GM18507 (cell line): ENCODE measurements around the gene CCM2L.

Experiments used
- DNase-seq: peaks from one replicate; pipeline ENCODE4 v3.0.0; 2011; ENCODE audit warnings: low read depth; ENCODE audit not compliant: insufficient read length; ENCODE audit errors: extremely low spot score
- FAIRE-seq: peaks from 2 replicates; lab custom pipeline; 2011; peaks lifted over from hg19 to GRCh38; lab: Jason Lieb, UNC

The CCM2L gene

DNA sequence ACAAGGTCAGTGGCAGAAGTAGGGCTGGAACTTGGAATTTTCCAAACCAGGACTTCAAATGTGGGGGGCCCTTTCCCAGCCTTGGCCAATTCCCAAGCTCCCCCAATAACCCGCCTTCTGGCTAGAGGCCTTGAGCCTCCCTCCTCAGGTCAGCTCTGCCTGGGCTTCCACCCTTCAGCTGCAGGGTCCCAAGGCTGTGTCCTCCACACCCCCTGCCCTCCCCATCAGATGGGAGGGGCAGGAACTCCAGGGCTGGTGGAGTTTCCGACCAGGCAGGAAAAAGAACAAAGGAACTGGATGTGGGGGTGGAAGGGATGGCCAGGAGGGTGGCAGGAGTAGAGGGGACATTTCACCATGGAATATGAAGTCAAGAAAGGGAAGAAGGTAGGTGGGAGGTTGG lies at the start of gene CCM2L:
Gene CCM2L, plus strand, starts transcription at position 338 of the 400 bp plus-strand sequence. Its CDS starts 17 bp downstream, at position 355.
- DNase-seq, result no peak
- FAIRE-seq, result no peak

DNA sequence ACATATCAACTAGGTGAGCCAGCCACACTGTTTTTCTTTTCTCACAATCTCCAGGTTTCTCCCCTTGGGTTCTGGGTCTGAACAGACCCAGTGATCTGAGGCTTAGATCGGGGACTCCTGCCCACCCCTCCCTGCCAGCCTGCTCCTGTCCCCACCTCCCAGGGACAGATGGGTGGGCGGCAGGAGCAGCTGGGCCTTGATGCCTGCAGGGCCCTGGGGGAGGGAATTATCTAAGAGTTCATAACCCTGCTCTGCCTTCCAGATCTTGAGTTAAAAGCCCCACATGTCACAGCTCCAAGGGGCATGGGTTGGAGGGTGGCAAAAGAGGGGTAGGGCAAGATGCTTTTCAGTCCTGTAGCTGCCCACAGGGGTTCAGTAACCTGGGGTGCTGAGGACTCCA lies 47.5 kb upstream of the CCM2L start:
- FAIRE-seq (no peak), DNase-seq (no peak)

DNA sequence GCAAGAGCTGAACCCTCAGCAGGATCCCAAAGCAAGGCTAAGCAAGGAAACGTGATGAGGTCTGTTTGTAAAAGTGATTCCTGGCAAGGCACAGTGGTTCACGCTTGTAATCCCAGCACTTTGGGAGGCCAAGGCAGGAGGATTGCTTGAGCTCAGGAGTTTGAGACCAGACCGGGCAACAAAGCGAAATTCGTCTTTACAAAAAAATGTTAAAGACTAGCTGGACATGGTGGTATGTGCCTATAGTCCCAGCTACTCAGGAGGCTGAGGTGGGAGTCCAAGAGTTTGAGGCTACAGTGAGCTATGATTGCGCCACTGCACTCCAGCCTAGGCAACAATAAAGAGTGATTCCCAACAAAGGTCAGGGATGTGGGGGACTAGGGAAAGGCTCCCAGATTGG lies 46.3 kb upstream of the CCM2L start:
- FAIRE-seq (no peak), DNase-seq (no peak)

DNA sequence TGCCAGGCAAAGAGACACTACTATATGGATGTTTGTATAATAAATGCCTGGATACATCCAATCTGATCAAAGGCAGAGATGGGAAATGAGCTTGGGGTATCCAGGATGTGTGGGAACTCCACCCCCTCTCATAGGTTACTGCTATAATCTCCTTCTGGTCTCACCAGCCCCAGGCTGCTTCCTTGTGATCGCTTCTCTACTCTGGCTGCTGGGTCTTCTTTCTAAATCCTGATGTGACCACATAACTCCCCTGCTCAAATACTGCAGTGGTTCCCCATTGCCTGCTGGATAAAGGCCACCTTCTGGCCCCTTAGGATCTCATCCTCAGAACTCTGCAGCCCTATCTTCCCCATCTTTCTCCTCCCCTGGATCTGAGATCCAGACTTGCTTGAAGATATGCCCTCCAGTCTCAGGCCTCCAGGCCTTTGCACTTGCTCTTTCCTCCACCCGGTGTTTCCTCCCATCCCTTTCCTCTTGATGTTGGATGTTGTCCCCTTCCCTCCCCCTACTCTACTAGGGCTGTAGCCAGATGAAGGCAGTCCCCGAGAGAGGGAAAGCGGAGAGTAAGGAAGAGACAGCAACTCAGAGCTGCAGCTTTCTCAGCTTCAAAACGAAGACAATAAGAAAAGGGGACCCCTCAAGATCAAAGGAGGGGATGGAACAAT lies 43.1 kb upstream of the CCM2L start:
- FAIRE-seq, result no peak

DNA sequence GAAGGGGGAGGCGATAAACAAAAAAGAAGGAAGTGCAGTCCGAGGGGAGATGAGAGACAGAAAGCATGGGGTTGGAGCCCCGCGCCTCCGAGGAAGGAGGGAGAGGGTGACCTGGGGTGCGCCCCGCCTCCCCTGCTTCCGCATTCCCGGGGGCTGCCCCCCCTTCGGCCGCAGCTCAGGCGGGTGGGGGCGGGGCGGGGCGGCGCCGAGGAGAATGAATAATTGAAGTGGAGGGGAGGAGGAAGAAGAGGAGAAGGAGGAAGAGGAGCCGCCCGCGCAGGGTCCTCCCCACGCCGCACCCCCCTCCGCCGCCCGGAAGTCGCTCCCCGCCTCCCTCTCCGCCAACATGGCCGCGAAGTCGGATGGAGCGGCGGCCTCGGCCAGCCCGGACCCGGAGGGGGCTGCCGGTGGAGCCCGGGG lies 42.4 kb upstream of the CCM2L start, which contains the start of gene XKR7:
Gene XKR7, plus strand, starts transcription at position 322 of the 420 bp plus-strand sequence. Its CDS starts 25 bp downstream, at position 347.
- no peak for FAIRE-seq
- DNase-seq, result no peak

More for the DNA sequence above, 43.1 kb upstream of the CCM2L start:
- DNase-seq, result no peak

DNA sequence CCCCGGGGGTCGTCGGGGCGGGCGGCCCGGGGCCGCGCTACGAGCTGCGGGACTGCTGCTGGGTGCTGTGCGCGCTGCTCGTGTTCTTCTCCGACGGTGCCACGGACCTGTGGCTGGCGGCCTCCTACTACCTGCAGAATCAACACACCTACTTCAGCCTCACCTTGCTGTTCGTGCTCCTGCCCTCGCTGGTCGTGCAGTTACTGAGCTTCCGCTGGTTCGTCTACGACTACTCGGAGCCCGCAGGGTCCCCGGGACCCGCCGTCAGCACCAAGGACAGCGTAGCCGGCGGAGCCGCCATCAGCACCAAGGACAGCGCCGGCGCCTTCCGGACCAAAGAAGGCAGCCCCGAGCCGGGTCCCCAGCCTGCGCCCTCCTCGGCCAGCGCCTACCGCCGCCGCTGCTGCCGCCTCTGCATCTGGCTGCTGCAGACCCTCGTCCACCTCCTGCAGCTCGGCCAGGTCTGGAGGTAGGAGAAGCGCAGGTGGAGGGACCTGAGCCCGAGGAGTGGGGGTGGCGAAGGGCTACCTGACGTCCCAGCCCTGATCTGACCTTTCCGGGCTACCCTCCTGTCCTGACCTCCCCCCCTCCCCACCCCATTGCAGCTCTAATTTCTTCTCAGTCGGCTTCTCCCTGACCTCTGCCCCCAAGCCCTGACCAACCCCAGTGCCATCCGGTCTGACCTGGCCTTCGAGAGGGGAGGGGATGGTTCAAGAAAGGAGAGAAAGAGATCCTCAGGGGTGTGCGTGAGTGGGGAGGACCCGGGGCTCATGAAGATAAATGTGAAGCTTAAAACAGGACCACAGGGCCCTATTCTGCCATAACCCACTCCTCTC lies 41.7 kb upstream of the CCM2L start:
- DNase-seq, result peak; percentile 79
- no peak for FAIRE-seq

DNA sequence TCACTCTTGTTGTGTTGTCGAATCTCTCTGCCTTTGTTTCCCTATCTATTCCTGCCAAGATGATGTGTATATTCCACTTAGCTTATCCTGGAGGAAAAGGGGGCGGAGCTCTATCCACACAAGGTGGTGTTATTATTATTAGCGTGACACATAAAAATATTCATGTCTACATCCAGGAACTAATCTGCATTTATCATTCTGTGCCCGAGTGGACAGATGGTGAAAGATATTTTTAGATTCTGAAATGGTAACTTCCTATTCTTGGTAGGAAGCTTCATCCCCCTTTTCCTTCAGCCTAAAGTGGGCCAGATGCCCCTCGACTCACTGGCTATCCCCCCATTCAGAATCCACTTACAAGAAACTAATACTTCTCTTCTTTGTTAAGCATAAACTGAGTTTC lies 40.2 kb upstream of the CCM2L start:
- DNase-seq, result no peak
- FAIRE-seq, result no peak

DNA sequence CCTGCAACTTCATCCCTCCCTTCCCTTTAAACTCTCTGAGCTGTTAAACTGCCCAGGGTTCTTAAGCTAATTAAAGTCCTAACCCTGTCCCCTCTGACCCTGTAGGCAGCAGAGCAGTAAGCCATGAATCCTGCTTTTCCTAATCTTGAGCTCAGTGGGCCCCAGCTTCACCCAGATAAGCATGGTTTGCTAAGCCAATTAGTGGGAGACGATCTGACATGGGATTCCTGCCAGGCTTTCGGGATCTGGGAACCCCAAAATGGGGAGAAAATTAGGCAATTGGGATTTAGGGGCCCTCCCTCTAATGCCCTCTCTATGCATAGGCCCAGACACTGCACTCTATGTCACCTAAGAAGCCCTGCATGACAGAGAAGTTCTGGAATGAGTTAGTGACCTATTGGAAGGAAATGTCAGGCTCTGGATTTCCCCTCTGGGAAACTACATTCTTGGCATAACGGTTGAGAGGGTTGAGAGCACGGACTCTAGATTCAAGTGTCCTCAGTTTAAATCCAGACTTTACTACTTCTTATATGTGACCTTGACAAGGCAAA lies 37.7 kb upstream of the CCM2L start:
- DNase-seq (no peak), FAIRE-seq (no peak)

DNA sequence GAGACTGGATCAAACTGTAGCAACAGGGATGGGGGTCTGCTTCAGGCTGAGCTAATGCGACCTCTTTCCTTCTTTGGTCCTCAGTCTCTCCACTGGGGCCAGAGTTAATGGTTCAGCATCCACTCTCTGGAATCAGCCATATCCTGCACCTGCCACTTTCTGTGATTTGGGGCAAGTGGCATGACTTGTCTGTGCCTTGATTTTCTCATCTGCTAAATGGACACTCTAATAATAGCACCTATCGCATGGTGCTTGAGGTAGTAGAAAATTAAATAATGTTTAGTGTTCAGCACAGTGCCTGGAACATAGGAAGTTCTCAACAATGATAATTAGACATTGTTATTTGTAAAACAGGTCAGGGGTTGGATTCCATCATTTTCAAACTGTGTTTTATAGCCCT lies 35.9 kb upstream of the CCM2L start:
- DNase-seq (no peak), FAIRE-seq (no peak)

DNA sequence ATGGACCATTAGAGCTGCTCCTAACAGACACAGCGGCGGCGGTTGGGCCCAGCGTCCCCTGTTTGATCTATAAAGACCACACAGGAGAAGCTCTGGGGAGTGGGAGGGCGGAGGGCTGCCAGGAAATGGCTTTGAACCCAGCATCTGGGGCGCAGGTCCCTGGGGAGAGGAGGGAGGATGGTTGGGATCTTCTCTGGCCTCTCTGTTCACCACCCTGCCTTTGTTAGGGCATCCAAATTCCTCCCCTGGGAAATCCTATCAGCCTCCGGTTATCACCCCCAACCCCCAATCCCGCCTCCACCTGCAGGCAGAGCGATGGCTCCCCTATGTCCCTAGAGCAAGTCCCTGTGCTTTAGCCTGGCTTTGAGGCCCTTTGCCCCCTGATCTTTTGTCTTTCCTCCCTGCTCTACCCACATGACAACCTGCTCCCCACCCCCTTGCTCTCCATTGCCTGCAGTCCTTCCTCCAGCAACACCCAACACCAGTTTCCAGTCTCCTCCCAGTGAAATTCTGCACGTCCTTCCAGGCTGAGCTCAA lies 35.2 kb upstream of the CCM2L start:
- DNase-seq (no peak), FAIRE-seq (no peak)

DNA sequence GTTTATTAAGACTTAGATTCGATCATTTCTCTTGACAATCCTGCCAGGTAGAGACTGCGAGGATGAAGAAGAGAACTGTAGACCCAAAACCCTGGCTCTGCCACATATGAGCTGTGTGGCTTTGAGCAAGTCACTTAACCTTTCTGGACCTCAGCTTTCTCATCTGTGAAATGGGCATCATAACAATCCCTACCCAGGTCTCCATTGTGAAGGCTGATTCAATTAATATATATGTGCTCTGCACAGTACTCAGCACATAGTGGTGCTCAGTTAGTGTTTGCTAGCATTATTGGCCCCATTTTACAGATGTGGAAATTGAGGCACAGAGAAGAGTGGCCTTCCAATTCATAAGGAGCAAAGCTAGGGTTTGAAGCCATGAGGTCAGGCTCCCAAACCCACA lies 34.4 kb upstream of the CCM2L start:
- DNase-seq (no peak), FAIRE-seq (no peak)

DNA sequence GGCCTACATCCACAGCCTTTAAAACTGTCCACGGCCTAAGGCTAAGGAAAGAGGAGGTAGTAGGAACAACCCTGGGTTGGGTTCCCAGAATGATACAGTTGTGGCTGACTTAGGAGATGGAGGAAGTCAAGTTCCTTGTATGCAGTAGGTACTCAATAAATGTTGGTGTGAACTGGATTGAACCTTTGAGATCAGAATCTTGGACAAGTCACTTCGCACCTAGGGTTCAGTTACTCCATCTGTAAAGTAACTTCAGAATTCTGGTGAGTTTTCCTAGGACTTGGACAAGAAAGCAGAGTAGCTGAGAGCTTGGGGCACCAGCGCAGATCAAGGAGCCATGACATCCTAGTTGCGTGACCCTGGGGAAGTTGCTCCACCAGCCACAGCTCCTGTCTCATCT lies 33.2 kb upstream of the CCM2L start:
- FAIRE-seq (no peak), DNase-seq (no peak)

DNA sequence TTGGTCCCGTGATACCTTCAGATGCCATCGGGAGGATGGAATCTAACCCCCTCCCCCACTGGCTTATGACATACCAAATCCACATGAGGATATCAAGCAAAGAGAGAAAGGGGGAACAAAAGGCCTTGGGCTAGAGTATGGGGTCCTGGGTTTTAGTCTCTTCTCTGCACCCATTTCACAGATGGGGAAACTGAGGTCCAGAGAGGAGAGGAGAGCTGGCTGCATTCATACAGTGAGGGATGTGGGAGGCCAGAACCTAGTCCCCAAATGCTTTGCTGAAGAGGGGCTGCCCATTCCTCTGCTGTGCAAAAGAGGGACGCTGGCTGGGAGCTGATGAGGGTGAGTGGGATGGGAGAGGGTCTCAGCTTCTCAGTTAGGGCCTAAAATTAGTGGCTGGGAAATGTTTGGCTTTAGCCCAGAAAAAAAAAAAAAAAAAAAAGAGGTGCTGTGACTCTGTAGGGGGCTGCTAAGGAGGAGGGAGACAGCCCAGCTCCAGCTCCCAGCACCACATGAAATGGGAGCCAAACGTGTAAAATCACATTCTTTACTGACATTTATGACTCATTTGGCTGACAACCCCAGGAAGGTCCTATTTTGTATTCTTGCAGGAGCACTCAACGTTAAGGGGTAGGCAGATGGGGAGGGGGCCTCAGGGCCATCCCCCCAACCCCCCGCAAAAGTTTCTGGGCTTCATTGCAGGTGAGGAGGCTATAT lies 30.4 kb upstream of the CCM2L start:
- FAIRE-seq, result no peak

DNA sequence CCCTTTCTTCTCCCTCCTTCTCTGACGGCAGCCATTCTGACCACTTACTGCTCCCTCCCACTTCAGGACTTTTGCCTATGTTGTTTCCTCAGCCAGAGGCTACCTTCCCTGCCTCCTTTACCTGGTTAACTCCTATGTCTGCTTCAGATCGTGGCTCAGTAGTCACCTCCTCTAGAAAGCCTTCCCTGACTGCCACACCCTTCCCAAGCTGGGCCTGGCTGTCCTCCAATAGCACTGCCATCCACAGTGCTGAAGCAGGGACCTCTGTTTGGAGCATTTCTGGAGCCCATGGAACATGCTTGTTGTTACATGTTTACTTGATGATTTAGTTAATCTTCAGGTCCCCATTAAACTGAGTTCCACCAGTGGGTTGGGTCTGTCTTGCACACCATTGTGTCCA lies 28.5 kb upstream of the CCM2L start:
- FAIRE-seq (no peak), DNase-seq (no peak)

More for the DNA sequence above, 30.4 kb upstream of the CCM2L start:
- no peak for DNase-seq

DNA sequence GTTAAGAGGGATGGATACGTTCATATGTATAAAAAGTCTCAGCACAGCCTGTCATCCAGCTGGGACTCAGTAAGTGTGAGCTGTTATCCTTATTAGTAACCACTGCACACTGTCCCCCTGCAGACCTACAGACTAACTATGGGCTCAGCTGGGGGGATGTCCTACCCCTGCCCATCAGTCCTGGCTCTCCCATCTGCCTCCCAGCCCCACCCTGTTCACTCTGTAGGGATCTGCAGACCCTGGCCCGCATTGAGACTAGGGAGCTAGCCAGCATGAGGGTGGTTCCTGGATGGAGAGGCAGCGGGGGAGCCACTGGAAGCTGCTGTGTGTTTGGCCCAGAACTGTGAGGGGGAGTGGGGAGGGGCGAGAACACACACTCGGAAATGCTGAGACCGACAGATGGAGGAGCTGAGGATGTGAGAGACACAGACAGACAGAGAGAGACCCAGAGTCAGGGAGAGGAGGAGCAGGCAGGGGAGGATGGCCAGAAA lies 25.2 kb upstream of the CCM2L start:
- no peak for FAIRE-seq
- DNase-seq, result no peak

DNA sequence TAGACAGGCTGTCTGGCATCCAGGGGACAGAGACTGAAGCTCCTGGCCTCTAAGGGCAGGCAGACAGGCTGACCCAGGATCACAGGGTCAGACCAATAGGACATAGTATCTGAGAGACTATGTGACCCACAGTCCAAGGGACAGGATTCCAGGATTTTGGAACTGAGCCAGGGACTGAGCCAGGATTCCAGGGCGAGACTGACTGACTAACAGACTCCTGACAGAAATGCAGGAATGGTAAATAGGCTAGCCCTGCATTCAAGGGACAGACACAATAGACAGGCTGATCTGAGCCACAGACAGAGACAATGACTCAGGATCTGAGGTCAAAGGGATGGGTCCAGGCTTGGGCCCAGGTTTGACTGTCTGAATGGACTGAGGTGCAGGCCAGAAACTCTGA lies 22.5 kb upstream of the CCM2L start:
- DNase-seq, result no peak
- no peak for FAIRE-seq

DNA sequence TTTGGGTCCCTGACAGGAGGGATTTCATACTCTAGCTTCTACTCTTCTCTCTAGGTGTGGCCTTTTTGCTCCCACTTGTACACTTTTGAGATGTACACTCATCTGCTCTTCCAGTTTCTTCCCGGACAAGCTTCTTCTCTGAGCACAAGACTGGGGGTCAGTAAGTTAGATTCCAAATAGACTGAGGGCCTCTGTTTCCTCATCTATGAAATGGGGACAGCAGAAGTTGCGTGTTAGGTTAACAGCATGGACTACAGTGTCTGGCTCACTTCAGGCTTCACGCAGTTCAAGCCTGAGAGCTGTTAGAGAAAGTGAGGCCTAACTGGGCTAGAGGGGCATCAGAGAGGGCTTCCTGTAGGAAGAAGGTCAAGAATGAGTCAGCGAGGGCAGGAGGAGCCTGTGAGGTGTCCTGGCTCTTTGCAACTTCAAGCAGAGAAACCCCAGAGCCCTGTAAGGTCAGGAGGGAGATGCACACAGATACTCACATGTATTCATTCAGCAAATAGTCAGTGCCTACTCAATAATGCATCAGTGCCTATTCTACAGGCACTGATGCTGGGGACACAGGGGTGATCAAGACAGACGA lies 21.7 kb upstream of the CCM2L start:
- DNase-seq (no peak), FAIRE-seq (no peak)

DNA sequence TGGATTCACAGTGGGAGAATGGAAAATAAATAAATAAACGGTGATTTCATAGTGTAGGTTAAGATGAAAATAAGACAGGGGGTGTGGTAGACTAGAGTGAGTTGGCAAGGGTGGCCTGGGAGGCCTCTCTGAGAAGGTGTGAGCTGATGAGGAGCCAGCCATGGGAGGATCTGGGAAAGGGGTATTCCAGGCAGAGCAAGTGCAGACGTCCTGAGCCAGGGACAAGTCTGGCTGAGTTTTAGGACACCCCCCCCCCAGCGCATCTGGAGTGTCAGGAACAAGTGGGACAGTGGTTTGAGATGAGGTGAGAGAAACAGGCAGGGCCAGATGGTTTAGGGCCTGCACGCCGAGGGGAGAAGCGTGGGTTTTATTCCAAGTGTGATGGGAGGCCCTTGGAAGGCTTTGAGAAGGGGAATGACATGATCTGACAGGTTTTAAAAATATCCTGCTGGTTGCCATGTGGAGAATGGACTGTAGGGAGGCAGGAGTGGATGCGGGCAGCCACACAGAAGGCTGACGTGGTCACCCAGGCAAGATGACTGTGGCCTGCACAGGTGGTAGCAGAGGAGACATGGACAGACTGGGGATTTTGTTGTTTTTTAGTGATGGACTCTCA lies 21.1 kb upstream of the CCM2L start:
- FAIRE-seq (no peak), DNase-seq (no peak)
